ENCODE measurements around the gene KRTAP9-8. TPM values are rescaled to one million over a fixed set of nuclear protein-coding genes. Genes with fewer than 3 reads are reported as not detected.
"Not testable (repeated sequence)": the region's sequence is repeated elsewhere in the genome, so short reads cannot be mapped to it uniquely, and the experiment has no call there.

The KRTAP9-8 gene
- polyA plus RNA-seq, 4 donors = not detected

DNA sequence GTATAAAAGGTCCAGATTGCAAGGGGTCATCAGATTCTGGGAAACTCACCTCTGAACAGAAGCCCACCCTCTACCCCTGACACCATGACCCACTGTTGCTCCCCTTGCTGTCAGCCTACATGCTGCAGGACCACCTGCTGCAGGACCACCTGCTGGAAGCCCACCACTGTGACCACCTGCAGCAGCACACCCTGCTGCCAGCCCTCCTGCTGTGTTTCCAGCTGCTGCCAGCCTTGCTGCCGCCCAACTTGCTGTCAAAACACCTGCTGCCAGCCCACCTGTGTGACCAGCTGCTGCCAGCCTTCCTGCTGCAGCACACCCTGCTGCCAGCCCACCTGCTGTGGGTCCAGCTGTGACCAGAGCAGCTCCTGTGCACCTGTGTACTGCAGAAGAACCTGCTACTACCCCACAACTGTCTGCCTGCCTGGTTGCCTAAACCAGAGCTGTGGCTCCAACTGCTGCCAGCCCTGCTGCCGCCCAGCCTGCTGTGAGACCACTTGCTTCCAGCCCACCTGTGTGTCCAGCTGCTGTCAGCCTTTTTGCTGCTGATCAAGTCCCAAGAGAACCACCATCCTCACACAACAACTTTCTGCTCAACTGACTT, 11.9 kb downstream of the KRTAP9-8 start, which contains the start of gene KRTAP9-4:
Gene KRTAP9-4 (plus strand): TSS at position 51 of the 604 bp plus-strand sequence. CDS start 34 bp downstream, at position 85.
- FAIRE-seq; H3K9me3 ChIP-seq (ENCODE audit: control insufficient read depth in 2 of 2, insufficient read depth in 1 of 2, low read depth in 1 of 2, low read length in 1 of 2); H3K27me3 ChIP-seq (ENCODE audit: control insufficient read depth in 3 of 3, insufficient read depth in 3 of 3, low read length in 3 of 3); H3K36me3 ChIP-seq (ENCODE audit: control insufficient read depth in 3 of 3, insufficient read depth in 2 of 3, low read depth in 1 of 3, low read length in 3 of 3); DNase-seq; H3K4me1 ChIP-seq (ENCODE audit: control insufficient read depth in 3 of 3, insufficient read depth in 2 of 3, low read depth in 1 of 3, low read length in 2 of 3); H3K27ac ChIP-seq (ENCODE audit: low read depth in 1 of 3, low read length in 2 of 3); H3K4me3 ChIP-seq (ENCODE audit: low read depth in 1 of 3, low read length in 3 of 3): not testable (repeated sequence)
- WGBS, 3 donors = 49 to 86% (median 50%) methylated on average over 1 to 2 of the region's 2 CpGs

DNA sequence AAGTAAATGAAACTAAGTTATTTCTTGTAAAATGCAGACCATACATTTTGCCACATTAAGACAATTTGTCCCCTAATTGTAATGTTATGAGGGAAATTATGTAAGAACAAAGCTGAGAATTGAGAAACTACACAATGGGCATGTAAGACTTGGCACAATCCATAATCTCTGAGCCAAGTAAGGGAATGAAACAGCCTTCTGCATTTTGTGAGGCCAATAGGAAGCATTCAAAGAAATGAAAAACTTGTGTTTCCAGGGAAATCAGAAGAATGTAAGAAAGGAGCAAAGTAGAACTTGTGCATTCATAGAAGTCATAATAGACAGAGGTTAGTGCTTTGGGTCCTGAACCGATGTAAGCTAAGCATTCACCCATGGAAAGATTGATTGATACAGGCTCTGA, 13.5 kb downstream of the KRTAP9-8 start:
- no peak overlapping the region for H3K4me3 ChIP-seq (ENCODE audit: low read depth in 1 of 3, low read length in 3 of 3)
- 83 to 92% (median 90%) methylated on average over 1 of the region's 1 CpG for WGBS, 3 donors
- no peaks in the 10 kb centered on the region for H3K4me1 ChIP-seq (ENCODE audit: control insufficient read depth in 3 of 3, insufficient read depth in 2 of 3, low read depth in 1 of 3, low read length in 2 of 3)
- H3K27ac ChIP-seq (ENCODE audit: low read depth in 1 of 3, low read length in 2 of 3) = no peak overlapping the region
- FAIRE-seq = no peak
- H3K9me3 ChIP-seq (ENCODE audit: control insufficient read depth in 2 of 2, insufficient read depth in 1 of 2, low read depth in 1 of 2, low read length in 1 of 2) = no peaks in the 10 kb centered on the region
- DNase-seq = no peak
- H3K36me3 ChIP-seq (ENCODE audit: control insufficient read depth in 3 of 3, insufficient read depth in 2 of 3, low read depth in 1 of 3, low read length in 3 of 3) = no peaks in the 10 kb centered on the region
- H3K27me3 ChIP-seq (ENCODE audit: control insufficient read depth in 3 of 3, insufficient read depth in 3 of 3, low read length in 3 of 3) = peaks cover 0 to 4% (median 0%) of the 10 kb centered on the region in 3 donors

DNA sequence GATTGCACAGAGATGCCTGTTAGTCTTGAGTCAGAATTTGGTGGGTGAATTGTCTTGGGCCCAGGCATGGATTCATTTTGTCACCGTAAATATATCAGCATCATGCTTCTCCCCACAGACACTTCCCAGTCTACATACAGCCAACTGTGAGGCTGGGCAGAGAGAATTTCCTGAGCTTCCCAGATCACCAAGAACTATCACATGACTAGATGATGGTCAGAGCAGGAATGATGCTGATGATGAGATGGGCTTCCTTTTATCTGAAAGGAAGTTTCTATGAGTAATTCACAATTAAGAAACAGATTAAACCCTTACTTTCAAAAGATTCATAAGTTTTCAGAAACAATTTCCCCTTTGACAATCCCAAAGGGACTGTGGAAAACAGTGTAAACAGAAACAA, 17.1 kb downstream of the KRTAP9-8 start:
- 22 to 56% (median 49%) methylated on average over 1 of the region's 1 CpG for WGBS, 3 donors
- Histone ChIP-seq H3K27ac (ENCODE audit: low read depth in 1 of 3, low read length in 2 of 3) (no peak overlapping the region), H3K4me3 (ENCODE audit: low read depth in 1 of 3, low read length in 3 of 3) (no peak overlapping the region), H3K36me3 (ENCODE audit: control insufficient read depth in 3 of 3, insufficient read depth in 2 of 3, low read depth in 1 of 3, low read length in 3 of 3) (no peaks in the 10 kb centered on the region), H3K9me3 (ENCODE audit: control insufficient read depth in 2 of 2, insufficient read depth in 1 of 2, low read depth in 1 of 2, low read length in 1 of 2) (no peaks in the 10 kb centered on the region), H3K4me1 (ENCODE audit: control insufficient read depth in 3 of 3, insufficient read depth in 2 of 3, low read depth in 1 of 3, low read length in 2 of 3) (no peaks in the 10 kb centered on the region), H3K27me3 (ENCODE audit: control insufficient read depth in 3 of 3, insufficient read depth in 3 of 3, low read length in 3 of 3) (peaks cover 0 to 4% (median 0%) of the 10 kb centered on the region in 3 donors)
- DNase-seq (no peak), FAIRE-seq (no peak)

DNA sequence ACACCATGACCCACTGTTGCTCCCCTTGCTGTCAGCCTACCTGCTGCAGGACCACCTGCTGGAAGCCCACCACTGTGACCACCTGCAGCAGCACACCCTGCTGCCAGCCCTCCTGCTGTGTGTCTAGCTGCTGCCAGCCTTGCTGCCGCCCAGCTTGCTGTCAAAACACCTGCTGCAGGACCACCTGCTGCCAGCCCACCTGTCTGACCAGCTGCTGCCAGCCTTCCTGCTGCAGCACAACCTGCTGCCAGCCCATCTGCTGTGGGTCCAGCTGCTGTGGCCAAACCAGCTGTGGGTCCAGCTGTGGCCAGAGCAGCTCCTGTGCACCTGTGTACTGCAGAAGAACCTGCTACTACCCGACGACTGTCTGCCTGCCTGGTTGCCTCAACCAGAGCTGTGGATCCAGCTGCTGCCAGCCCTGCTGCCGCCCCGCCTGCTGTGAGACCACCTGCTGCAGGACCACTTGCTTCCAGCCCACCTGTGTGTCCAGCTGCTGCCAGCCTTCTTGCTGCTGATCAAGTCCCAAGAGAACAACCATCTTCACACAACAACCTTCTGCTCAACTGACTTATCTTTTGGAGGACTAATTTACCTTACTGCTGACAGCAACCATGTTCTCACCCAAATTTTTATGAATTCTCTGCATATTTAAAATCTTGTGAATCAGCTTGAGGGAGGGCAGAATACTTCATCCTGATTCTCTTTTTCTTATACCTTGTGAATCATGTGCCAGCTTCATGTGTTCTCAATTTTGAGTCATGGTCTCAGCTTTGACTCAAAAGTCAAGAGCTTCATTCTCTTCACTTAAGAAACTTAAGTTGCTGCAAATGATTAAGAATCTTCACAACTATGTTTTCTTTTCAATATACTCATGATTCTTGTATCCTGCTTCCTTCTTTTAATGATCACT, 17.8 kb downstream of the KRTAP9-8 start, which contains the start of gene KRTAP9-9:
Gene KRTAP9-9 (plus strand): TSS at position 4 of the 910 bp plus-strand sequence.
- not testable (repeated sequence) for H3K27ac ChIP-seq (ENCODE audit: low read depth in 1 of 3, low read length in 2 of 3); H3K4me1 ChIP-seq (ENCODE audit: control insufficient read depth in 3 of 3, insufficient read depth in 2 of 3, low read depth in 1 of 3, low read length in 2 of 3); FAIRE-seq; H3K4me3 ChIP-seq (ENCODE audit: low read depth in 1 of 3, low read length in 3 of 3); H3K36me3 ChIP-seq (ENCODE audit: control insufficient read depth in 3 of 3, insufficient read depth in 2 of 3, low read depth in 1 of 3, low read length in 3 of 3); H3K9me3 ChIP-seq (ENCODE audit: control insufficient read depth in 2 of 2, insufficient read depth in 1 of 2, low read depth in 1 of 2, low read length in 1 of 2); DNase-seq; H3K27me3 ChIP-seq (ENCODE audit: control insufficient read depth in 3 of 3, insufficient read depth in 3 of 3, low read length in 3 of 3)
- 49 to 75% (median 59%) methylated on average over 5 of the region's 5 CpGs for WGBS, 3 donors

DNA sequence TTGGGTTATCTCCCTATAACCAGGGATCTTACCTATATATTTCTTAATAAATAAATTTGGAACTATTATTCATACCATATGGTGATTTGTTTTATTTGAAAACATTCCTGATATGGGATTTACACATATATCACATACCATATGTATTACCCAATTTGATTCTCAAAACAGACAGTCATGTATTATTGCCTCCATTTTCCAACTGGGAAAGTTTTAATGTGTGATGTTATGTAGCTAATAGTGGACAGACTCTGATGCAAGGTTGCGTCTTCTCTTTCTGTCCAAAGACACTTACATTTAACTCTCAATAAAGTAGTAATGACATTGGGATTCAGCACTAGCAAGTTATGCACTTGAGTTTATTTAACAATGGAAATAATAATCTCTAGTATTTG, 18.5 kb downstream of the KRTAP9-8 start:
- no peaks in the 10 kb centered on the region for H3K36me3 ChIP-seq (ENCODE audit: control insufficient read depth in 3 of 3, insufficient read depth in 2 of 3, low read depth in 1 of 3, low read length in 3 of 3)
- DNase-seq (no peak), FAIRE-seq (no peak)
- H3K9me3 ChIP-seq (ENCODE audit: control insufficient read depth in 2 of 2, insufficient read depth in 1 of 2, low read depth in 1 of 2, low read length in 1 of 2) = no peaks in the 10 kb centered on the region
- peaks cover 0 to 4% (median 0%) of the 10 kb centered on the region in 3 donors for H3K27me3 ChIP-seq (ENCODE audit: control insufficient read depth in 3 of 3, insufficient read depth in 3 of 3, low read length in 3 of 3)
- H3K4me3 ChIP-seq (ENCODE audit: low read depth in 1 of 3, low read length in 3 of 3) = no peak overlapping the region
- H3K27ac ChIP-seq (ENCODE audit: low read depth in 1 of 3, low read length in 2 of 3) = no peak overlapping the region
- no peaks in the 10 kb centered on the region for H3K4me1 ChIP-seq (ENCODE audit: control insufficient read depth in 3 of 3, insufficient read depth in 2 of 3, low read depth in 1 of 3, low read length in 2 of 3)
- 75 to 91% (median 83%) methylated on average over 1 of the region's 1 CpG for WGBS, 3 donors

DNA sequence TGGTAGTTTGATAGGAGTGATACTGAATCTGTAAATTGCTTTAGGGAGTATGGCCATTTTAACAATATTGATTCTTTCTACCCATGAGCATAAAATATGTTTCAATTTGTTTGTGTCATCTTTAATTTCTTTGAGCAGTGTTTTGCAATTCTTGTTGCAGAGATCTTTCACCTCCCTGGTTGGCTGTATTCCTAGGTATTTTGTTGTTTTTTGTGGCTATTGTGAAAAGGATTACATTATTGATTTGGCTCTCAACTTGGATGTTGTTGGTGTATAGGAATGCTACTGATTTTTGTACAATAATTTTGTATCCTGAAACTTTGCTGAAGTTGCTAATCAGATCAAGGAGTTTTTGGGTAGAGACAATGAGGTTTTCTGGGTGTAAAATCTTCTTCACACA, 20.6 kb downstream of the KRTAP9-8 start:
- DNase-seq = no peak
- H3K4me3 ChIP-seq (ENCODE audit: low read depth in 1 of 3, low read length in 3 of 3) = no peak overlapping the region
- H3K36me3 ChIP-seq (ENCODE audit: control insufficient read depth in 3 of 3, insufficient read depth in 2 of 3, low read depth in 1 of 3, low read length in 3 of 3) = no peaks in the 10 kb centered on the region
- H3K4me1 ChIP-seq (ENCODE audit: control insufficient read depth in 3 of 3, insufficient read depth in 2 of 3, low read depth in 1 of 3, low read length in 2 of 3) = no peaks in the 10 kb centered on the region
- no peak for FAIRE-seq
- no peaks in the 10 kb centered on the region for H3K9me3 ChIP-seq (ENCODE audit: control insufficient read depth in 2 of 2, insufficient read depth in 1 of 2, low read depth in 1 of 2, low read length in 1 of 2)
- peaks cover 0 to 3% (median 0%) of the 10 kb centered on the region in 3 donors for H3K27me3 ChIP-seq (ENCODE audit: control insufficient read depth in 3 of 3, insufficient read depth in 3 of 3, low read length in 3 of 3)
- no peak overlapping the region for H3K27ac ChIP-seq (ENCODE audit: low read depth in 1 of 3, low read length in 2 of 3)

DNA sequence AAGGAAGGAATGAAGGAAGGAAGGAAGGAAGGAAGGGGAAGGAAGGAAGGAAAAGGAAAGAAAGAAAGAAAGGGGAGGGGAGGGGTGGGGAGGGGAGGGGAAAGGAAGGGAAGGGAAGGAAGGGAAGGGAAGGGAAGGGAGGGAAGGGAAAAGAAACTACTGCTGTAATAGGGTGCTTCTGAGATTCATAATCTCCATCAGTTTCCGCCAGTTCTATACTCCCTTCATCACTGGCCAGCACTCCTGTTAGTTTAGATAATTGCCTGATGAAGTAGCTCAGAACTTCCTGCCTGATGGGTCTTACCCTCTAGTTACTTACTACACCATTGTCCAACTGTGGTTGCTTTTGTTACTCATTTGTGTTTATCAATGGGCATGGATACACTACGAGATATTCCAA, 25.4 kb downstream of the KRTAP9-8 start:
- Histone ChIP-seq H3K4me1 (ENCODE audit: control insufficient read depth in 3 of 3, insufficient read depth in 2 of 3, low read depth in 1 of 3, low read length in 2 of 3) (no peaks in the 10 kb centered on the region), H3K27ac (ENCODE audit: low read depth in 1 of 3, low read length in 2 of 3) (no peak overlapping the region), H3K27me3 (ENCODE audit: control insufficient read depth in 3 of 3, insufficient read depth in 3 of 3, low read length in 3 of 3) (peaks cover 0 to 5% (median 0%) of the 10 kb centered on the region in 3 donors), H3K9me3 (ENCODE audit: control insufficient read depth in 2 of 2, insufficient read depth in 1 of 2, low read depth in 1 of 2, low read length in 1 of 2) (no peaks in the 10 kb centered on the region), H3K4me3 (ENCODE audit: low read depth in 1 of 3, low read length in 3 of 3) (no peak overlapping the region), H3K36me3 (ENCODE audit: control insufficient read depth in 3 of 3, insufficient read depth in 2 of 3, low read depth in 1 of 3, low read length in 3 of 3) (no peaks in the 10 kb centered on the region)
- WGBS, 3 donors = 69 to 81% (median 75%) methylated on average over 2 of the region's 2 CpGs
- DNase-seq = no peak
- FAIRE-seq = no peak

DNA sequence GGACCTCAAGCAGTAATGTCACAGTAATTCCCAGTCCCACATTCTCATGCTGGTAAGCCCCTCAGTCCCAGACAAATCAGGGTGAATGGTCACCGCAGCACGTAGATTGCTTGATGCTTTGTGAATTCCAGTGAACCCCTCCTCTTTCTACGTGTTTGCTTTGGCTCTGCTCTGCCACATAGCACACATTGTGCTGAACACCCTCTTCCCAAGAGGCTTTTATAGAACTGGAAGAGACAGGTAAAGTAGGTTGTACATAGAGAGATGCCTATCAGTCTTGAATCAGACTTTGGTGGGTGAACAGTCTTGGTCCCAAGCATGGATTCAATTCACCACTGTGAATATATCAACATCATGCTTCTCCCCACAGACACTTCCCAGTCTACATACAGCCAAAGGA, 26.8 kb downstream of the KRTAP9-8 start:
- Histone ChIP-seq H3K36me3 (ENCODE audit: control insufficient read depth in 3 of 3, insufficient read depth in 2 of 3, low read depth in 1 of 3, low read length in 3 of 3) (no peaks in the 10 kb centered on the region), H3K4me3 (ENCODE audit: low read depth in 1 of 3, low read length in 3 of 3) (no peak overlapping the region), H3K27ac (ENCODE audit: low read depth in 1 of 3, low read length in 2 of 3) (no peak overlapping the region), H3K9me3 (ENCODE audit: control insufficient read depth in 2 of 2, insufficient read depth in 1 of 2, low read depth in 1 of 2, low read length in 1 of 2) (no peaks in the 10 kb centered on the region), H3K4me1 (ENCODE audit: control insufficient read depth in 3 of 3, insufficient read depth in 2 of 3, low read depth in 1 of 3, low read length in 2 of 3) (no peaks in the 10 kb centered on the region), H3K27me3 (ENCODE audit: control insufficient read depth in 3 of 3, insufficient read depth in 3 of 3, low read length in 3 of 3) (peaks cover 0 to 5% (median 0%) of the 10 kb centered on the region in 3 donors)
- no peak for FAIRE-seq
- no peak for DNase-seq
- 53 to 70% (median 56%) methylated on average over 3 of the region's 3 CpGs for WGBS, 3 donors

All from small intestine (tissue), 7 donors.